ENCODE results near the gene ARHGAP31. TPM values are rescaled to one million over a fixed set of nuclear protein-coding genes. Genes with fewer than 3 reads are reported as not detected.

The ARHGAP31 gene
- total RNA-seq, 1 donor from 2014 or later: 6.3 TPM

GRCh38 chr3:119457246-119457645 lies 163.1 kb downstream of the ARHGAP31 start:
- no peaks in the 10 kb centered on the region for H3K27me3 Mint-ChIP-seq (ENCODE audit: low read depth)
- TF ChIP-seq CTCF (conservative IDR thresholded peaks at IDR 0.05): no peak

GRCh38 chr3:119463171-119464169 lies 169.3 kb downstream of the ARHGAP31 start, which contains the start of gene TMEM39A:
Gene TMEM39A (minus strand): TSS chr3:119463615. CDS start chr3:119462074, 1,541 bp downstream.
- H3K4me3 Mint-ChIP-seq: peak within 1 kb of the TSS; percentile 97
- H3K36me3 Mint-ChIP-seq (ENCODE audit: low read depth): peaks cover 12% of the 10 kb centered on the region
- H3K27ac Mint-ChIP-seq (ENCODE audit: unreplicated experiment): peak within 1 kb of the TSS; percentile 98
- TF ChIP-seq CTCF (conservative IDR thresholded peaks at IDR 0.05): peak; percentile 20
- H3K9me3 Mint-ChIP-seq: peaks cover 4% of the 10 kb centered on the region
- peak; percentile 98 for DNase-seq (ENCODE audit: low read depth, low spot score)
- peaks cover 29% of the 10 kb centered on the region for H3K4me1 Mint-ChIP-seq
- H3K27me3 Mint-ChIP-seq (ENCODE audit: low read depth): no peaks in the 10 kb centered on the region

More at GRCh38 chr3:119457246-119457645, 163.1 kb downstream of the ARHGAP31 start:
- Mint-ChIP-seq H3K36me3 (ENCODE audit: low read depth) (peaks cover 10% of the 10 kb centered on the region), H3K9me3 (no peaks in the 10 kb centered on the region), H3K27ac (ENCODE audit: unreplicated experiment) (no peak overlapping the region), H3K4me1 (peaks cover 13% of the 10 kb centered on the region), H3K4me3 (no peak overlapping the region)
- no peak for DNase-seq (ENCODE audit: low read depth, low spot score)

GRCh38 chr3:119468041-119468440 lies 173.9 kb downstream of the ARHGAP31 start:
- TF ChIP-seq CTCF (conservative IDR thresholded peaks at IDR 0.05): no peak
- Mint-ChIP-seq H3K27me3 (ENCODE audit: low read depth) (no peaks in the 10 kb centered on the region), H3K4me3 (peak overlapping the region; percentile 99), H3K27ac (ENCODE audit: unreplicated experiment) (peak overlapping the region; percentile 51), H3K36me3 (ENCODE audit: low read depth) (peaks cover 10% of the 10 kb centered on the region), H3K9me3 (peaks cover 4% of the 10 kb centered on the region), H3K4me1 (peaks cover 40% of the 10 kb centered on the region)
- DNase-seq (ENCODE audit: low read depth, low spot score): no peak

GRCh38 chr3:119469418-119470189 lies 175.4 kb downstream of the ARHGAP31 start:
- DNase-seq (ENCODE audit: low read depth, low spot score): no peak
- Mint-ChIP-seq H3K4me3 (peak overlapping the region; percentile 99), H3K27me3 (ENCODE audit: low read depth) (no peaks in the 10 kb centered on the region), H3K9me3 (no peaks in the 10 kb centered on the region), H3K4me1 (peaks cover 31% of the 10 kb centered on the region), H3K27ac (ENCODE audit: unreplicated experiment) (peak overlapping the region; percentile 81), H3K36me3 (ENCODE audit: low read depth) (peaks cover 2% of the 10 kb centered on the region)
- no peak for TF ChIP-seq CTCF (conservative IDR thresholded peaks at IDR 0.05)

Other genes with a start within 250 kb of the ARHGAP31 start
- not detected in 2 replicates for gene TEX55, start 148.2 kb upstream of the ARHGAP31 start, total RNA-seq
- not detected in 2 replicates for gene UPK1B, start 120.8 kb upstream of the ARHGAP31 start, total RNA-seq
- gene B4GALT4, start 53.5 kb upstream of the ARHGAP31 start, total RNA-seq: 12.0 and 12.1 TPM in 2 replicates
- 36.1 and 43.9 TPM in 2 replicates for gene TMEM39A, start 169.2 kb downstream of the ARHGAP31 start, total RNA-seq
- 29.0 and 31.1 TPM in 2 replicates for gene POGLUT1, start 174.6 kb downstream of the ARHGAP31 start, total RNA-seq
- 94.2 and 98.2 TPM in 2 replicates for gene TIMMDC1, start 204.2 kb downstream of the ARHGAP31 start, total RNA-seq